Muscle of leg (tissue), 11 donors: ENCODE measurements around the gene DPYD. TPM values are rescaled to one million over a fixed set of nuclear protein-coding genes. Genes with fewer than 3 reads are reported as not detected.

Experiments
- DNase-seq: peaks from one replicate; pipeline ENCODE4 v3.0.0; 2013
- H3K27ac ChIP-seq: one replicate; pipeline ENCODE4 v1.5.1; 2013; ENCODE audit warnings: mild to moderate bottlenecking, low read length, control low read depth
- H3K27me3 ChIP-seq: one replicate; pipeline ENCODE4 v1.6.1; 2013; ENCODE audit warnings: low read length; ENCODE audit not compliant: control insufficient read depth, insufficient read depth
- H3K36me3 ChIP-seq: one replicate; pipeline ENCODE4 v1.6.1; 2013; ENCODE audit warnings: low read length; ENCODE audit not compliant: control insufficient read depth, insufficient read depth
- H3K4me1 ChIP-seq: one replicate; pipeline ENCODE4 v1.6.1; 2013; ENCODE audit warnings: low read length; ENCODE audit not compliant: control insufficient read depth, insufficient read depth
- H3K4me3 ChIP-seq: one replicate; pipeline ENCODE4 v1.5.1; 2013; ENCODE audit warnings: low read length, control low read depth
- H3K9me3 ChIP-seq: replicated peaks from 2 replicates; pipeline ENCODE4 v1.6.1; 2013; ENCODE audit warnings: low read depth, low read length; ENCODE audit not compliant: control insufficient read depth
- WGBS: methylation state at CpG from one replicate; pipeline ENCODE4 v1.1.5; 2013; ENCODE audit warnings: missing lambda C conversion rate; ENCODE audit not compliant: insufficient coverage; 5-methylcytosine and 5-hydroxymethylcytosine counted together
- polyA plus RNA-seq, 8 donors: library from polyadenylated mRNA; unstranded; fragments of 120-200 nt; gene quantifications; one replicate each; pipeline versions ENCODE4 v1.2.1 to v1.2.3, GENCODE V29; 2013; ENCODE audit warnings: inconsistent platforms in 1 of 8, low replicate concordance in 1 of 8; ENCODE audit not compliant: insufficient read length in 8 of 8, insufficient read depth in 1 of 8
- total RNA-seq: library from RNA; stranded (reverse); fragments of 120-200 nt; gene quantifications from one replicate; pipeline ENCODE4 v1.2.4, GENCODE V29; 2013

The DPYD gene
- total and polyA plus RNA-seq, 9 donors = 7.3 to 14.7 (median 9.8) TPM

- no peaks in the 10 kb centered on the region for H3K9me3 ChIP-seq
- no peaks in the 10 kb centered on the region for H3K36me3 ChIP-seq
- no peak overlapping the region for H3K4me3 ChIP-seq
- 60% methylated on average over 1 of the region's 5 CpGs for WGBS
- DNase-seq = no peak
- H3K27me3 ChIP-seq = no peaks in the 10 kb centered on the region
- no peaks in the 10 kb centered on the region for H3K4me1 ChIP-seq
- H3K27ac ChIP-seq = no peak overlapping the region
These were observed 9.3 kb upstream of the DPYD start for GRCh38 chr1:97929874-97930851.

GRCh38 chr1:97926017-97926708, 5.3 kb upstream of the DPYD start:
- Histone ChIP-seq H3K9me3 (no peaks in the 10 kb centered on the region), H3K36me3 (no peaks in the 10 kb centered on the region)
- 45% methylated on average over 3 of the region's 3 CpGs for WGBS

DNA sequence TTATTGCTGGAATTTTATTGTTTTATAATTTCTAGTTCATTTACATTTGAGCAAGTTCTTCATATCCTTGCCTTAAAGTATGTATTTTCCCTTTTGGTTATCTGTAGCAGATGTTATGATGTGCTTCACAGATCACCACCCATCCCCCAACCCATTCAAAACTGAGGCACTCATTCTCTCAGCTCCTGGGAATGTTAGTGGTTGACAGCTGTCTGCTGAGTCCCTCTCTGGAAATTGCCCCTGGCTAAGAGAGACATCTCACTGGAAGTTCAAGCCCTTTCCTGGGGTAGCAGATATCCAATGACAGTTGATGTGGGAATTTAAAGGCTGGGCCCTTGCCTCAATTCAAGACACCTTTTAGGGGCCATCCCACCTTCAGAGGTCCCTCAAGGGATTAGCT, 4.3 kb upstream of the DPYD start:
- Histone ChIP-seq H3K4me3 (no peak overlapping the region), H3K9me3 (no peaks in the 10 kb centered on the region), H3K27me3 (peaks cover 3% of the 10 kb centered on the region), H3K4me1 (peaks cover 6% of the 10 kb centered on the region), H3K27ac (no peak overlapping the region), H3K36me3 (no peaks in the 10 kb centered on the region)
- DNase-seq = no peak

More at GRCh38 chr1:97926017-97926708, 5.3 kb upstream of the DPYD start:
- Histone ChIP-seq H3K27me3 (no peaks in the 10 kb centered on the region), H3K27ac (no peak overlapping the region), H3K4me1 (peaks cover 2% of the 10 kb centered on the region), H3K4me3 (no peak overlapping the region)
- DNase-seq = no peak

GRCh38 chr1:97923811-97924210, 3.0 kb upstream of the DPYD start:
- Histone ChIP-seq H3K27me3 (peaks cover 3% of the 10 kb centered on the region), H3K36me3 (no peaks in the 10 kb centered on the region), H3K9me3 (no peaks in the 10 kb centered on the region), H3K4me3 (no peak overlapping the region), H3K4me1 (peaks cover 6% of the 10 kb centered on the region), H3K27ac (no peak overlapping the region)
- no CpG with 5 or more reads among the region's 2 CpGs for WGBS
- no peak for DNase-seq

DNA sequence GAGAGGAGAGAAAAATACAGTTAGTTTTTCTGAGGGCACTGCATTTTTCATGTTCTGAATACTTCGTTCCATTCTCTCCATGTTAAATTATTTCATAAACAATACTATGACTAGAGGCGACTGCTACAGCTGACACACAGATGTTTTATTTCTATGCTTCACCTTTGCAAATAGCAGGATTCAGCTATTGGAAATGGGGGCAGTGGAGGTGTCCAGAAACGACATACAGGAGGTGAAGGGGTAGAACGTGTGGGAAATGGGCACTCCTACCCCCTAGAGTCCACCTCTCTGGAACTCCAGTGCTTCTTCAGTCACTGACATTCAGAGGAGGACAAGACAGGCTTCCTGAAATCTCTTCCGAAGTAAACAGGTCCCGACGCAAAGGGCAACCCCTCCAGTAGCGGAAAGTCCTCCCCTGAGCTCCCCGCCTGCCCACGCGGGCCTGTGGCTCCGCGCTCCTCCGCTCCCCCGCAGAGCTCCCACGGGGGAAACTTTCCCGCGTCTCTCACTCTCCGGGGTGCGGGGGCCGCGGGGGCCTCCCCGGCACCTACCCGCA, 480 bp downstream of the DPYD start:
- H3K27ac ChIP-seq = peak overlapping the region; percentile 91
- no peaks in the 10 kb centered on the region for H3K9me3 ChIP-seq
- 0% methylated on average over 20 of the region's 24 CpGs for WGBS
- peaks cover 6% of the 10 kb centered on the region for H3K4me1 ChIP-seq
- H3K36me3 ChIP-seq = no peaks in the 10 kb centered on the region
- peaks cover 3% of the 10 kb centered on the region for H3K27me3 ChIP-seq
- H3K4me3 ChIP-seq = peak overlapping the region; percentile 91
- peak; percentile 55 for DNase-seq

DNA sequence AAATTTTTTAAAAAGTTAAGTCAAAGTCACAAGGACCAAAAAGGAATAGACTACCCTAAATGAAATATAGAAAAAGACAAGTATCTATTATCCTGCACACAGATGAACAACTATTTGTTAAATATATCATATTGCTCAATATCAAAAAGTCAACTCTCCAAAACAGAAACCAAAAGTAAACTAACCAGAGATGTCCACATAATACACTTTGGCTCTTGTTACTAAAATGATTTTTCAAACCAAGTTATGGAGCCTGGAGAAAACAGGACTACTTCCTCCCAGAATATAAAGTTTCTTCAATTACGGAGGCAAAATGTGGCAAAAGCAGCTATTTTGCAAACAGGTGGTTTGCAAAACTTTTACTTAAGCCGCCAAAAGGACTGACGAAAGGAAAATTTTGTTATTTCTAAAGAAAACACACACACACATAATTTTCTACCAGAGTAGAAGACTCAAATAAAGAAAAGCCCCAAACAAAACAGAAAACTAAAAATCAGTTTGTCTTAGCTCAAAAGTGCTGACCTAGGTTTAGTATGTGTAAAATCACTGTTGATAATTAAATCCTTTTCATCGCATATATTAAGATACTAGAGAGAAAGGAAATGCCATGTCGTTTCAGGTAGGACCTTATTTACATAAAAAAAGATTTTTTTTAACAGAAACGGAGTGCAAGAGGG, 1.1 kb downstream of the DPYD start:
- no CpG with 5 or more reads among the region's 6 CpGs for WGBS
- H3K9me3 ChIP-seq = no peaks in the 10 kb centered on the region
- DNase-seq = peak; percentile 72
- H3K27me3 ChIP-seq = peaks cover 3% of the 10 kb centered on the region
- H3K36me3 ChIP-seq = no peaks in the 10 kb centered on the region
- peak overlapping the region; percentile 91 for H3K4me3 ChIP-seq
- H3K4me1 ChIP-seq = peaks cover 6% of the 10 kb centered on the region
- H3K27ac ChIP-seq = peak overlapping the region; percentile 91

GRCh38 chr1:97918961-97919360, 1.9 kb downstream of the DPYD start:
- Histone ChIP-seq H3K4me1 (peaks cover 6% of the 10 kb centered on the region), H3K27me3 (peaks cover 3% of the 10 kb centered on the region), H3K27ac (no peak overlapping the region), H3K9me3 (no peaks in the 10 kb centered on the region), H3K36me3 (no peaks in the 10 kb centered on the region), H3K4me3 (no peak overlapping the region)
- no CpG with 5 or more reads among the region's 1 CpG for WGBS
- DNase-seq = no peak

DNA sequence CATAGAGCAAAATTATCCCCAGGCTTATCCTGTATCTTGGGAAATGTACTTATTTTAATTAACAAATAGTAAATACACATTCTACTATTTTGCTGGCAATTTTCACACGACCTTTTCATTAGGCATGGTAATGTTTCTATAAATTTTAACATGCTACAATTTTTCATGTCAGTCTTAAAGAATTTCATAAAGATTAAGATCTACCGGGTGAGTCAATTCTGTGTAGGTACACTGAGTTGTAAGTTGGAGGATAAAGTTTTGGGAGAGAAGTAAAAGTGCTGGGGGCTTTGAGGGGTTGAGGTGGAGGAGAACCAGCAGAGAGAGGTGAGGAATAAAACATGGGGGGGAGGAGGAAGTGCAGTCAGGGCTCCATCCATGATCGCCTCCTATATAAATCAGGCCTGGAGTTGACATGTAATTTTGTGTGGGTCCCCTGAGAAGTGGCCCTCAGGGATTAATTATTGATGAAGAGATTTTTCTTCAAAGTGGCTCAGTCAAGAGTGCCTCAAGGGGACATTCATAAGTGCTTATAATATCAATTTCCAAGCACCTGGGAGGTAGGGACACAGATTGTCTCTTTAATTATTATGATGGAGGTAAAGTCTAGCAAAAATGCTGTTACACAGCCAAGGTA, 7.2 kb downstream of the DPYD start:
- Histone ChIP-seq H3K27me3 (no peaks in the 10 kb centered on the region), H3K27ac (no peak overlapping the region), H3K36me3 (no peaks in the 10 kb centered on the region), H3K9me3 (no peaks in the 10 kb centered on the region), H3K4me3 (no peak overlapping the region), H3K4me1 (no peaks in the 10 kb centered on the region)
- WGBS = 100% methylated on average over 1 of the region's 3 CpGs
- DNase-seq = no peak

DNA sequence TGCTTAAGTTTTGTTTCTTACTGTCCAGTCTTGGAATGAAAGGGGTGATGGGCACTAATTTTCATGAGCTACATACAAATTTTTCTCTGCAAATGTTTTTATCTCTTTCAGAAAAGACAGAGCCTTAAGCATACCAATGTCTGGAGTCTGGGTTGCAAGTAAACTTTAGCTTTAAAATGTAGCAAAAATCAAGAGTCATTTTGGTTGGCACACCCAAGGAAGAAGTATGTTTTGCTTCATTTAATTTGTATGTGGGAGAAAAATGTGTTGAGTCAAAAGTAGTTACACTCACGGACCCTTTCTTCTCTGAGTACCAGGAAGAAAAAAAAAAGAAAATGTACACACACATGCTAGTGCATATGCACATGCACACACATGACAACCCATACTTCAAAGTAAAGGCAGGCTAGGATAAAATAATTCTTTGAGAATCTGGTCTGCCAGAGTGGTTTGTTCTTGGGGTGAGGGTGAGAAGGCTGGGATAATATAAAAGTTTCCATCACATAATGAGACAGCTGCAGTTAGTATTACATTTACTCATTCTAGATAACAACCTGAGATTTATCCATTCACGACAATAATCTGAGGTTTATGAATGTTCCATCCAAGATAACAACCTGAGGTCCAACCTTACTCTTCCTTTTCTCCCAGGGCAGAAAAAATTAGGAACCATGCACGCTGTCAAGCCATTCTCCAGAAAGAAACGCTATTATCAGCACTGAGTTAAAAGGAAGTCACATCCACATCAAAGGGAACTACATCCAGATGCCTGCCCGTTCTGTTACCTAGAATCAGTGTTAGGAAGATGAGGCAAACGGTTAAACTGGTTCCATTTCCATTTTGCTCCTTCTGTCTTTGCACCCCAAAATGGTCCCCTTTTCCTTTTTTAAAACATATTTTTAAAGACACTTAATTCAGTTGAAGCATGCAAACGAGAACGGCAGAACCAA, 9.3 kb downstream of the DPYD start:
- no peak overlapping the region for H3K27ac ChIP-seq
- no peaks in the 10 kb centered on the region for H3K27me3 ChIP-seq
- no peaks in the 10 kb centered on the region for H3K36me3 ChIP-seq
- DNase-seq = no peak
- WGBS = 61% methylated on average over 4 of the region's 8 CpGs
- no peaks in the 10 kb centered on the region for H3K9me3 ChIP-seq
- H3K4me1 ChIP-seq = no peaks in the 10 kb centered on the region
- H3K4me3 ChIP-seq = no peak overlapping the region
